ENCODE measurements around the gene RNF44. TPM values are rescaled to one million over a fixed set of nuclear protein-coding genes. Genes with fewer than 3 reads are reported as not detected.

Gene RNF44
- 10 to 100 TPM in 2 of 3 donors, 1 to 10 TPM in 1; 6.9 to 17.1 (median 15.4) TPM for total RNA-seq

GRCh38 chr5:176536902-176537553 is at the start of gene RNF44:
Gene RNF44, minus strand, starts transcription at chr5:176537402. Its CDS starts 4,930 bp downstream, at chr5:176532472.
- Histone ChIP-seq H3K36me3 (no peaks in the 10 kb centered on the region), H3K27ac (peak within 1 kb of the TSS; percentile 98), H3K27me3 (no peaks in the 10 kb centered on the region), H3K4me1 (peaks cover 14 to 23% of the 10 kb centered on the region in 2 donors), H3K4me3 (peak within 1 kb of the TSS; percentile 62 to 92 (median 78)), H3K9me3 (no peaks in the 10 kb centered on the region)
- peak; percentile 96 to 98 for DNase-seq (ENCODE audit: low spot score in 2 of 2)
- intact Hi-C loops (cut with DNase I; ENCODE audit: low total_unique reads) = no loop called here
- TF ChIP-seq CTCF (IDR thresholded peaks at IDR 0.05) (no peak), POLR2AphosphoS5 (IDR thresholded peaks at IDR 0.05) (peak in 1 of 3 donors; percentile 14), POLR2A (IDR thresholded peaks at IDR 0.05) (peak; percentile 30)

- DNase-seq (ENCODE audit: low spot score in 2 of 2) = no peak
- H3K27ac ChIP-seq = no peak overlapping the region
- H3K9me3 ChIP-seq = peaks cover 20 to 27% of the 10 kb centered on the region in 2 donors
- H3K27me3 ChIP-seq = no peaks in the 10 kb centered on the region
- TF ChIP-seq POLR2A (IDR thresholded peaks at IDR 0.05) = no peak
- TF ChIP-seq CTCF (IDR thresholded peaks at IDR 0.05) = no peak
- TF ChIP-seq POLR2AphosphoS5 (IDR thresholded peaks at IDR 0.05) = no peak
- no peaks in the 10 kb centered on the region for H3K4me1 ChIP-seq
- H3K36me3 ChIP-seq = no peaks in the 10 kb centered on the region
- intact Hi-C loops (cut with DNase I; ENCODE audit: low total_unique reads) = no loop called here
- H3K4me3 ChIP-seq = no peak overlapping the region
Measured at GRCh38 chr5:176583076-176583475, 45.9 kb upstream of the RNF44 start.

- H3K27ac ChIP-seq = no peak overlapping the region
- H3K9me3 ChIP-seq = peaks cover 20 to 23% of the 10 kb centered on the region in 2 donors
- no peaks in the 10 kb centered on the region for H3K36me3 ChIP-seq
- H3K4me3 ChIP-seq = no peak overlapping the region
- DNase-seq (ENCODE audit: low spot score in 2 of 2) = no peak
- no peaks in the 10 kb centered on the region for H3K4me1 ChIP-seq
- no peaks in the 10 kb centered on the region for H3K27me3 ChIP-seq
- TF ChIP-seq CTCF (IDR thresholded peaks at IDR 0.05) (no peak), POLR2A (IDR thresholded peaks at IDR 0.05) (no peak), POLR2AphosphoS5 (IDR thresholded peaks at IDR 0.05) (no peak)
- intact Hi-C loops (cut with DNase I; ENCODE audit: low total_unique reads) = no loop called here
Measured at GRCh38 chr5:176581361-176581760, 44.2 kb upstream of the RNF44 start.

- Histone ChIP-seq H3K4me1 (no peaks in the 10 kb centered on the region), H3K27ac (no peak overlapping the region), H3K36me3 (no peaks in the 10 kb centered on the region), H3K4me3 (no peak overlapping the region), H3K27me3 (no peaks in the 10 kb centered on the region), H3K9me3 (peaks cover under 1 to 3% of the 10 kb centered on the region in 2 donors)
- intact Hi-C loops (cut with DNase I; ENCODE audit: low total_unique reads) = no loop called here
- TF ChIP-seq POLR2AphosphoS5 (IDR thresholded peaks at IDR 0.05) (no peak), POLR2A (IDR thresholded peaks at IDR 0.05) (no peak), CTCF (IDR thresholded peaks at IDR 0.05) (no peak)
- DNase-seq (ENCODE audit: low spot score in 2 of 2) = no peak
Measured at GRCh38 chr5:176579323-176579722, 42.1 kb upstream of the RNF44 start.

- peak; percentile 64 to 84 for DNase-seq (ENCODE audit: low spot score in 2 of 2)
- Histone ChIP-seq H3K27ac (no peak overlapping the region), H3K4me1 (no peaks in the 10 kb centered on the region), H3K4me3 (no peak overlapping the region), H3K9me3 (no peaks in the 10 kb centered on the region), H3K36me3 (no peaks in the 10 kb centered on the region), H3K27me3 (no peaks in the 10 kb centered on the region)
- intact Hi-C loops (cut with DNase I; ENCODE audit: low total_unique reads) = no loop called here
- peak; percentile 67 to 79 (median 71) for TF ChIP-seq CTCF (IDR thresholded peaks at IDR 0.05)
- no peak for TF ChIP-seq POLR2AphosphoS5 (IDR thresholded peaks at IDR 0.05)
- no peak for TF ChIP-seq POLR2A (IDR thresholded peaks at IDR 0.05)
Measured at GRCh38 chr5:176578391-176578808, 41.2 kb upstream of the RNF44 start.
